ENCODE data around the gene XPO6.
A peak's percentile ranks its signal among the peaks of the same experiment; 100 is the strongest.

Gene XPO6

DNA sequence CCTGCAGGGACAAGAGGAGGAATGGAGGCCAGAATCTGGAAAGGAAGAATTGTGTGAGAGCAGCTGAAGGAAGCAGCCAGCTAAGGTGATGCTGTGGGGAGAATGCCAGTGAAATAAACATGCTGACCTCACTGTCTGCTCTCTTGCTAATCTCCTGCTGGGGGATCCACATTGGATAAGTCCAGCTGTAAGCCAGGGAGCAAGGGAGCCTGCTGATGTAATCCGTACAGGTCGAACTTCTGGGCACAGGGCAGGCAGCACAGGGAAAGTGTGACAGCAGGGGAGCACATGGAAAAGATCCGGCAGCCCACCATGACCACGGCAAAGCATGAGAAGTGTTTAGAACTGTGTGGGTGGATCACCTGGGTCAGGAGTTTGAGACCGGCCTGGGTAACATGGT is 7.5 kb upstream of the XPO6 start:
- H3K27ac ChIP-seq (ENCODE audit: extremely low read depth, low read depth, low read length): no peak overlapping the region
- ChIA-PET CTCF (interaction anchor here (0.6 to 1.5 kb wide), 2 partner anchors 9 to 247 kb away, joined by 3 to 4 read pairs; no protein-coding TSS in a partner anchor), POLR2A (no interaction called here)
- no peaks in the 10 kb centered on the region for H3K9me3 ChIP-seq (ENCODE audit: control insufficient read depth, insufficient read depth, low read depth, low read length)
- H3K4me1 ChIP-seq (ENCODE audit: control insufficient read depth, insufficient read depth, low read length): no peaks in the 10 kb centered on the region
- H3K36me3 ChIP-seq (ENCODE audit: control insufficient read depth in 2 of 2, insufficient read depth in 1 of 2, low read length in 2 of 2): no peaks in the 10 kb centered on the region
- H3K4me3 ChIP-seq (ENCODE audit: low read depth, low read length): no peak overlapping the region
- no peak for TF ChIP-seq ZNF776 (tag by site-specific recombination; IDR thresholded peaks at IDR 0.05; ENCODE audit: borderline replicate concordance)
- TF ChIP-seq SCRT1 (tag by site-specific recombination; IDR thresholded peaks at IDR 0.05; ENCODE audit: borderline replicate concordance): no peak
- TF ChIP-seq, protein P1, sequence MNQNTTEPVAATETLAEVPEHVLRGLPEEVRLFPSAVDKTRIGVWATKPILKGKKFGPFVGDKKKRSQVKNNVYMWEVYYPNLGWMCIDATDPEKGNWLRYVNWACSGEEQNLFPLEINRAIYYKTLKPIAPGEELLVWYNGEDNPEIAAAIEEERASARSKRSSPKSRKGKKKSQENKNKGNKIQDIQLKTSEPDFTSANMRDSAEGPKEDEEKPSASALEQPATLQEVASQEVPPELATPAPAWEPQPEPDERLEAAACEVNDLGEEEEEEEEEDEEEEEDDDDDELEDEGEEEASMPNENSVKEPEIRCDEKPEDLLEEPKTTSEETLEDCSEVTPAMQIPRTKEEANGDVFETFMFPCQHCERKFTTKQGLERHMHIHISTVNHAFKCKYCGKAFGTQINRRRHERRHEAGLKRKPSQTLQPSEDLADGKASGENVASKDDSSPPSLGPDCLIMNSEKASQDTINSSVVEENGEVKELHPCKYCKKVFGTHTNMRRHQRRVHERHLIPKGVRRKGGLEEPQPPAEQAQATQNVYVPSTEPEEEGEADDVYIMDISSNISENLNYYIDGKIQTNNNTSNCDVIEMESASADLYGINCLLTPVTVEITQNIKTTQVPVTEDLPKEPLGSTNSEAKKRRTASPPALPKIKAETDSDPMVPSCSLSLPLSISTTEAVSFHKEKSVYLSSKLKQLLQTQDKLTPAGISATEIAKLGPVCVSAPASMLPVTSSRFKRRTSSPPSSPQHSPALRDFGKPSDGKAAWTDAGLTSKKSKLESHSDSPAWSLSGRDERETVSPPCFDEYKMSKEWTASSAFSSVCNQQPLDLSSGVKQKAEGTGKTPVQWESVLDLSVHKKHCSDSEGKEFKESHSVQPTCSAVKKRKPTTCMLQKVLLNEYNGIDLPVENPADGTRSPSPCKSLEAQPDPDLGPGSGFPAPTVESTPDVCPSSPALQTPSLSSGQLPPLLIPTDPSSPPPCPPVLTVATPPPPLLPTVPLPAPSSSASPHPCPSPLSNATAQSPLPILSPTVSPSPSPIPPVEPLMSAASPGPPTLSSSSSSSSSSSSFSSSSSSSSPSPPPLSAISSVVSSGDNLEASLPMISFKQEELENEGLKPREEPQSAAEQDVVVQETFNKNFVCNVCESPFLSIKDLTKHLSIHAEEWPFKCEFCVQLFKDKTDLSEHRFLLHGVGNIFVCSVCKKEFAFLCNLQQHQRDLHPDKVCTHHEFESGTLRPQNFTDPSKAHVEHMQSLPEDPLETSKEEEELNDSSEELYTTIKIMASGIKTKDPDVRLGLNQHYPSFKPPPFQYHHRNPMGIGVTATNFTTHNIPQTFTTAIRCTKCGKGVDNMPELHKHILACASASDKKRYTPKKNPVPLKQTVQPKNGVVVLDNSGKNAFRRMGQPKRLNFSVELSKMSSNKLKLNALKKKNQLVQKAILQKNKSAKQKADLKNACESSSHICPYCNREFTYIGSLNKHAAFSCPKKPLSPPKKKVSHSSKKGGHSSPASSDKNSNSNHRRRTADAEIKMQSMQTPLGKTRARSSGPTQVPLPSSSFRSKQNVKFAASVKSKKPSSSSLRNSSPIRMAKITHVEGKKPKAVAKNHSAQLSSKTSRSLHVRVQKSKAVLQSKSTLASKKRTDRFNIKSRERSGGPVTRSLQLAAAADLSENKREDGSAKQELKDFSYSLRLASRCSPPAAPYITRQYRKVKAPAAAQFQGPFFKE (tag by site-specific recombination; IDR thresholded peaks at IDR 0.05; ENCODE audit: borderline replicate concordance): no peak
- TF ChIP-seq ZNF600 (tag by site-specific recombination; IDR thresholded peaks at IDR 0.05): peak; percentile 45; the same call in 1 of the 2 replicates
- TF ChIP-seq GLI4 (tag by site-specific recombination; IDR thresholded peaks at IDR 0.05): 0 out of 2 replicates have a peak, but pooled peaks have one; percentile 23
- TF ChIP-seq, protein P2, sequence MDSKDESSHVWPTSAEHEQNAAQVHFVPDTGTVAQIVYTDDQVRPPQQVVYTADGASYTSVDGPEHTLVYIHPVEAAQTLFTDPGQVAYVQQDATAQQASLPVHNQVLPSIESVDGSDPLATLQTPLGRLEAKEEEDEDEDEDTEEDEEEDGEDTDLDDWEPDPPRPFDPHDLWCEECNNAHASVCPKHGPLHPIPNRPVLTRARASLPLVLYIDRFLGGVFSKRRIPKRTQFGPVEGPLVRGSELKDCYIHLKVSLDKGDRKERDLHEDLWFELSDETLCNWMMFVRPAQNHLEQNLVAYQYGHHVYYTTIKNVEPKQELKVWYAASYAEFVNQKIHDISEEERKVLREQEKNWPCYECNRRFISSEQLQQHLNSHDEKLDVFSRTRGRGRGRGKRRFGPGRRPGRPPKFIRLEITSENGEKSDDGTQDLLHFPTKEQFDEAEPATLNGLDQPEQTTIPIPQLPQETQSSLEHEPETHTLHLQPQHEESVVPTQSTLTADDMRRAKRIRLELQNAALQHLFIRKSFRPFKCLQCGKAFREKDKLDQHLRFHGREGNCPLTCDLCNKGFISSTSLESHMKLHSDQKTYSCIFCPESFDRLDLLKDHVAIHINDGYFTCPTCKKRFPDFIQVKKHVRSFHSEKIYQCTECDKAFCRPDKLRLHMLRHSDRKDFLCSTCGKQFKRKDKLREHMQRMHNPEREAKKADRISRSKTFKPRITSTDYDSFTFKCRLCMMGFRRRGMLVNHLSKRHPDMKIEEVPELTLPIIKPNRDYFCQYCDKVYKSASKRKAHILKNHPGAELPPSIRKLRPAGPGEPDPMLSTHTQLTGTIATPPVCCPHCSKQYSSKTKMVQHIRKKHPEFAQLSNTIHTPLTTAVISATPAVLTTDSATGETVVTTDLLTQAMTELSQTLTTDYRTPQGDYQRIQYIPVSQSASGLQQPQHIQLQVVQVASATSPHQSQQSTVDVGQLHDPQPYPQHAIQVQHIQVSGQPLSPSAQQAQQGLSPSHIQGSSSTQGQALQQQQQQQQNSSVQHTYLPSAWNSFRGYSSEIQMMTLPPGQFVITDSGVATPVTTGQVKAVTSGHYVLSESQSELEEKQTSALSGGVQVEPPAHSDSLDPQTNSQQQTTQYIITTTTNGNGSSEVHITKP (tag by site-specific recombination; IDR thresholded peaks at IDR 0.05): peak; percentile 69
- peak; percentile 68 for TF ChIP-seq ZIC2 (tag by site-specific recombination; IDR thresholded peaks at IDR 0.05)
- TF ChIP-seq, protein P3, sequence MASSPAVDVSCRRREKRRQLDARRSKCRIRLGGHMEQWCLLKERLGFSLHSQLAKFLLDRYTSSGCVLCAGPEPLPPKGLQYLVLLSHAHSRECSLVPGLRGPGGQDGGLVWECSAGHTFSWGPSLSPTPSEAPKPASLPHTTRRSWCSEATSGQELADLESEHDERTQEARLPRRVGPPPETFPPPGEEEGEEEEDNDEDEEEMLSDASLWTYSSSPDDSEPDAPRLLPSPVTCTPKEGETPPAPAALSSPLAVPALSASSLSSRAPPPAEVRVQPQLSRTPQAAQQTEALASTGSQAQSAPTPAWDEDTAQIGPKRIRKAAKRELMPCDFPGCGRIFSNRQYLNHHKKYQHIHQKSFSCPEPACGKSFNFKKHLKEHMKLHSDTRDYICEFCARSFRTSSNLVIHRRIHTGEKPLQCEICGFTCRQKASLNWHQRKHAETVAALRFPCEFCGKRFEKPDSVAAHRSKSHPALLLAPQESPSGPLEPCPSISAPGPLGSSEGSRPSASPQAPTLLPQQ (tag by site-specific recombination; IDR thresholded peaks at IDR 0.05): 0 out of 2 replicates have a peak, but pooled peaks have one; percentile 39
- TF ChIP-seq ZNF610 (tag by site-specific recombination; IDR thresholded peaks at IDR 0.05; ENCODE audit: borderline replicate concordance): no peak
- no peak for TF ChIP-seq HOXC10 (CRISPR knock-in tag; IDR thresholded peaks at IDR 0.05)
- no peak for TF ChIP-seq ZSCAN16 (tag by site-specific recombination; IDR thresholded peaks at IDR 0.05)
- TF ChIP-seq HOXD13 (CRISPR knock-in tag; IDR thresholded peaks at IDR 0.05; ENCODE audit: borderline replicate concordance): no peak
- TF ChIP-seq, protein P4, sequence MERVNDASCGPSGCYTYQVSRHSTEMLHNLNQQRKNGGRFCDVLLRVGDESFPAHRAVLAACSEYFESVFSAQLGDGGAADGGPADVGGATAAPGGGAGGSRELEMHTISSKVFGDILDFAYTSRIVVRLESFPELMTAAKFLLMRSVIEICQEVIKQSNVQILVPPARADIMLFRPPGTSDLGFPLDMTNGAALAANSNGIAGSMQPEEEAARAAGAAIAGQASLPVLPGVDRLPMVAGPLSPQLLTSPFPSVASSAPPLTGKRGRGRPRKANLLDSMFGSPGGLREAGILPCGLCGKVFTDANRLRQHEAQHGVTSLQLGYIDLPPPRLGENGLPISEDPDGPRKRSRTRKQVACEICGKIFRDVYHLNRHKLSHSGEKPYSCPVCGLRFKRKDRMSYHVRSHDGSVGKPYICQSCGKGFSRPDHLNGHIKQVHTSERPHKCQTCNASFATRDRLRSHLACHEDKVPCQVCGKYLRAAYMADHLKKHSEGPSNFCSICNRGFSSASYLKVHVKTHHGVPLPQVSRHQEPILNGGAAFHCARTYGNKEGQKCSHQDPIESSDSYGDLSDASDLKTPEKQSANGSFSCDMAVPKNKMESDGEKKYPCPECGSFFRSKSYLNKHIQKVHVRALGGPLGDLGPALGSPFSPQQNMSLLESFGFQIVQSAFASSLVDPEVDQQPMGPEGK (tag by site-specific recombination; IDR thresholded peaks at IDR 0.05): 0 out of 2 replicates have a peak, but pooled peaks have one; percentile 19
- TF ChIP-seq BCL11B (tag by site-specific recombination; IDR thresholded peaks at IDR 0.05; ENCODE audit: low read depth): no peak
- TF ChIP-seq, protein P5, sequence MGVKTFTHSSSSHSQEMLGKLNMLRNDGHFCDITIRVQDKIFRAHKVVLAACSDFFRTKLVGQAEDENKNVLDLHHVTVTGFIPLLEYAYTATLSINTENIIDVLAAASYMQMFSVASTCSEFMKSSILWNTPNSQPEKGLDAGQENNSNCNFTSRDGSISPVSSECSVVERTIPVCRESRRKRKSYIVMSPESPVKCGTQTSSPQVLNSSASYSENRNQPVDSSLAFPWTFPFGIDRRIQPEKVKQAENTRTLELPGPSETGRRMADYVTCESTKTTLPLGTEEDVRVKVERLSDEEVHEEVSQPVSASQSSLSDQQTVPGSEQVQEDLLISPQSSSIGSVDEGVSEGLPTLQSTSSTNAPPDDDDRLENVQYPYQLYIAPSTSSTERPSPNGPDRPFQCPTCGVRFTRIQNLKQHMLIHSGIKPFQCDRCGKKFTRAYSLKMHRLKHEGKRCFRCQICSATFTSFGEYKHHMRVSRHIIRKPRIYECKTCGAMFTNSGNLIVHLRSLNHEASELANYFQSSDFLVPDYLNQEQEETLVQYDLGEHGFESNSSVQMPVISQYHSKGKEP (tag by site-specific recombination; IDR thresholded peaks at IDR 0.05): no peak
- TF ChIP-seq, protein P6, sequence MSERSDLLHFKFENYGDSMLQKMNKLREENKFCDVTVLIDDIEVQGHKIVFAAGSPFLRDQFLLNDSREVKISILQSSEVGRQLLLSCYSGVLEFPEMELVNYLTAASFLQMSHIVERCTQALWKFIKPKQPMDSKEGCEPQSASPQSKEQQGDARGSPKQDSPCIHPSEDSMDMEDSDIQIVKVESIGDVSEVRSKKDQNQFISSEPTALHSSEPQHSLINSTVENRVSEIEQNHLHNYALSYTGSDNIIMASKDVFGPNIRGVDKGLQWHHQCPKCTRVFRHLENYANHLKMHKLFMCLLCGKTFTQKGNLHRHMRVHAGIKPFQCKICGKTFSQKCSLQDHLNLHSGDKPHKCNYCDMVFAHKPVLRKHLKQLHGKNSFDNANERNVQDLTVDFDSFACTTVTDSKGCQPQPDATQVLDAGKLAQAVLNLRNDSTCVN (tag by site-specific recombination; optimal IDR thresholded peaks at IDR 0.05): no peak
- TF ChIP-seq SP3 (tag by site-specific recombination; IDR thresholded peaks at IDR 0.05): no peak
- TF ChIP-seq ZNF596 (tag by site-specific recombination; IDR thresholded peaks at IDR 0.05): no peak
- TF ChIP-seq GLIS1 (tag by site-specific recombination; IDR thresholded peaks at IDR 0.05): peak; percentile 26; the same call in 1 of the 2 replicates
- TF ChIP-seq ZNF266 (tag by site-specific recombination; IDR thresholded peaks at IDR 0.05; ENCODE audit: low read depth): no peak
- peak; percentile 28; the same call in 1 of the 2 replicates for TF ChIP-seq ZBTB17 (tag by site-specific recombination; IDR thresholded peaks at IDR 0.05)

Data from HEK293 (cell line).